GM23338 (cell line): ENCODE results near the gene TOMM20L. TPM values are rescaled to one million over a fixed set of nuclear protein-coding genes. Genes with fewer than 3 reads are reported as not detected.

Experiments
- ATAC-seq: fragments of 200-7000 bp; cut with Tn5 transposase; 3 replicates; pipeline ENCODE4 v1.9.1; 2020
- DNase-seq: peaks from one replicate; pipeline ENCODE4 v3.0.0-alpha.2; 2015; ENCODE audit warnings: low spot score
- H2AFZ ChIP-seq: fragments of 200-600 bp; sonication (generic); 2 replicates; pipeline ENCODE4 v1.8.0; 2016; ENCODE audit warnings: antibody characterized with exemption, mild to moderate bottlenecking, moderate library complexity
- H3F3A ChIP-seq: fragments of 200-600 bp; sonication (generic); replicated peaks from 2 replicates; pipeline ENCODE4 v1.8.0; 2017; ENCODE audit warnings: antibody characterized with exemption, mixed run types, low read depth
- H3K27ac ChIP-seq: fragments of 200-600 bp; sonication (generic); 2 replicates; pipeline ENCODE4 v1.6.1; 2016; ENCODE audit warnings: low read depth
- H3K27me3 ChIP-seq: fragments of 200-600 bp; sonication (generic); 2 replicates; pipeline ENCODE4 v1.8.0; 2016; ENCODE audit warnings: mild to moderate bottlenecking, mixed run types, moderate library complexity; ENCODE audit not compliant: insufficient read depth
- H3K36me3 ChIP-seq: fragments of 200-600 bp; sonication (generic); 2 replicates; pipeline ENCODE4 v1.8.0; 2016; ENCODE audit warnings: mild to moderate bottlenecking; ENCODE audit not compliant: insufficient read depth
- H3K4me1 ChIP-seq: fragments of 200-600 bp; sonication (generic); 2 replicates; pipeline ENCODE4 v1.8.0; 2016; ENCODE audit warnings: mild to moderate bottlenecking, moderate library complexity; ENCODE audit not compliant: insufficient read depth
- H3K4me2 ChIP-seq: fragments of 200-600 bp; sonication (generic); 2 replicates; pipeline ENCODE4 v1.7.1; 2017; ENCODE audit warnings: mixed run types
- H3K4me3 ChIP-seq: fragments of 200-600 bp; sonication (generic); 2 replicates; pipeline ENCODE4 v1.6.1; 2016; ENCODE audit warnings: mixed run types
- H3K79me2 ChIP-seq: fragments of 200-600 bp; sonication (generic); replicated peaks from 2 replicates; pipeline ENCODE4 v1.8.0; 2017; ENCODE audit warnings: mild to moderate bottlenecking; ENCODE audit not compliant: insufficient read depth
- H3K9me2 ChIP-seq: fragments of 200-600 bp; sonication (generic); 2 replicates; pipeline ENCODE4 v1.8.0; 2017; ENCODE audit not compliant: insufficient read depth
- H4K20me1 ChIP-seq: fragments of 200-600 bp; sonication (generic); replicated peaks from 2 replicates; pipeline ENCODE4 v1.8.0; 2017; ENCODE audit warnings: mild to moderate bottlenecking; ENCODE audit not compliant: insufficient read depth
- H3K27ac Mint-ChIP-seq: 2 replicates; pipeline ENCODE4 v1.8.0; 2020; ENCODE audit warnings: inconsistent platforms, mild to moderate bottlenecking, moderate library complexity, mixed read lengths
- H3K27me3 Mint-ChIP-seq: 3 replicates; pipeline ENCODE4 v1.8.0; 2022; ENCODE audit warnings: low read depth, mild to moderate bottlenecking, moderate library complexity, mixed read lengths, inconsistent platforms; ENCODE audit not compliant: insufficient read depth, poor library complexity
- H3K36me3 Mint-ChIP-seq: 3 replicates; pipeline ENCODE4 v1.8.0; 2021; ENCODE audit warnings: low read depth, mild to moderate bottlenecking, inconsistent platforms, moderate library complexity, mixed read lengths
- H3K4me1 Mint-ChIP-seq: 3 replicates; pipeline ENCODE4 v1.8.0; 2020; ENCODE audit warnings: mild to moderate bottlenecking, inconsistent platforms, mixed read lengths
- H3K4me3 Mint-ChIP-seq: 3 replicates; pipeline ENCODE4 v1.8.0; 2021; ENCODE audit warnings: moderate library complexity, mild to moderate bottlenecking, inconsistent platforms, mixed read lengths
- H3K9me3 Mint-ChIP-seq: 3 replicates; pipeline ENCODE4 v1.8.0; 2020; ENCODE audit warnings: moderate library complexity, mild to moderate bottlenecking, inconsistent platforms, mixed read lengths
- CREB1 ChIP-seq: fragments of 250-450 bp; sonication (Bioruptor Pico); IDR thresholded peaks from 2 replicates; pipeline ENCODE4 v1.5.0; 2020; ENCODE audit warnings: low read depth, mild to moderate bottlenecking, moderate library complexity
- ETS1 ChIP-seq: IDR thresholded peaks from 2 replicates; pipeline ENCODE4 v1.6.1; 2016; ENCODE audit warnings: antibody characterized with exemption
- EZH2 ChIP-seq: fragments of 200-600 bp; sonication (generic); IDR thresholded peaks from one replicate; pipeline ENCODE4 v1.8.0; 2017; ENCODE audit warnings: antibody characterized with exemption, mild to moderate bottlenecking, low read depth; ENCODE audit not compliant: unreplicated experiment
- EZH2phosphoT487 ChIP-seq: fragments of 200-600 bp; sonication (generic); IDR thresholded peaks from one replicate; pipeline ENCODE4 v1.8.1; 2018; ENCODE audit warnings: antibody characterized with exemption; ENCODE audit not compliant: unreplicated experiment
- JUNB ChIP-seq: IDR thresholded peaks from one replicate; pipeline ENCODE4 v1.6.1; 2016; ENCODE audit warnings: antibody characterized with exemption; ENCODE audit not compliant: unreplicated experiment
- NANOG ChIP-seq: IDR thresholded peaks from 2 replicates; pipeline ENCODE4 v1.6.1; 2016; ENCODE audit warnings: antibody characterized with exemption, borderline replicate concordance
- POLR2AphosphoS5 ChIP-seq: IDR thresholded peaks from 2 replicates; pipeline ENCODE4 v1.6.1; 2016; ENCODE audit warnings: antibody characterized with exemption, low read depth
- STAT1 ChIP-seq: IDR thresholded peaks from one replicate; pipeline ENCODE4 v1.6.1; 2016; ENCODE audit warnings: antibody characterized with exemption; ENCODE audit not compliant: unreplicated experiment
- ZNF114 ChIP-seq: fragments of 250-450 bp; sonication (Bioruptor Pico); IDR thresholded peaks from 2 replicates; pipeline ENCODE4 v1.5.0; 2020; ENCODE audit warnings: mild to moderate bottlenecking, moderate library complexity
- ZNF331 ChIP-seq: fragments of 250-450 bp; sonication (Bioruptor Pico); IDR thresholded peaks from 2 replicates; pipeline ENCODE4 v1.5.0; 2020; ENCODE audit warnings: low read depth, mild to moderate bottlenecking, moderate library complexity
- polyA plus RNA-seq: library from polyadenylated mRNA; unstranded; fragments of >200 nt; fragmentation: Nextera tagmentation; extraction: Ambion mirVana; gene quantifications from 2 replicates; pipeline ENCODE4 v1.2.1, GENCODE V29; 2016
- total RNA-seq: library from RNA; depleted of rRNA; stranded (reverse); fragments of >200 nt; shearing (Covaris generic); gene quantifications from 2 replicates; pipeline ENCODE4 v1.2.3, GENCODE V29; 2014
- TF ChIP-seq, protein P1 (sequence below): IDR thresholded peaks from one replicate; pipeline ENCODE4 v1.6.1; 2018; ENCODE audit warnings: antibody characterized with exemption; ENCODE audit not compliant: unreplicated experiment
- TF ChIP-seq, protein P2 (sequence below), 2 experiments: fragments of 200-600 bp in 1 of 2; sonication (generic) in 1 of 2; conservative IDR thresholded peaks; 2 replicates each; pipeline versions ENCODE4 v1.5.1 to v1.6.1; 2016 to 2017; ENCODE audit warnings: antibody characterized with exemption in 2 of 2, low read depth in 2 of 2, mild to moderate bottlenecking in 2 of 2, moderate library complexity in 1 of 2
- TF ChIP-seq, protein P3 (sequence below): fragments of 250-450 bp; sonication (Bioruptor Pico); IDR thresholded peaks from 2 replicates; pipeline ENCODE4 v1.5.0; 2020; ENCODE audit warnings: mild to moderate bottlenecking, moderate library complexity

TOMM20L gene
- total and polyA plus RNA-seq, 2 experiments from 2014 or later, result not detected

- Histone ChIP-seq H2AFZ (no peak overlapping the region), H3K4me3 (no peak overlapping the region), H3K4me1 (no peaks in the 10 kb centered on the region), H3K4me2 (no peak overlapping the region), H3K27ac (0 out of 2 replicates have a peak overlapping the region, but pooled peaks have one; percentile 34), H3F3A (no peaks in the 10 kb centered on the region), H3K9me2 (no peaks in the 10 kb centered on the region), H3K27me3 (no peaks in the 10 kb centered on the region), H4K20me1 (no peaks in the 10 kb centered on the region; the same call in 1 of the 2 replicates), H3K79me2 (no peaks in the 10 kb centered on the region), H3K36me3 (peaks cover 11% of the 10 kb centered on the region; the same call in 1 of the 2 replicates)
- Mint-ChIP-seq H3K27me3 (no peaks in the 10 kb centered on the region), H3K27ac (no peak overlapping the region), H3K9me3 (no peaks in the 10 kb centered on the region), H3K4me3 (no peak overlapping the region), H3K36me3 (peaks cover 30% of the 10 kb centered on the region), H3K4me1 (no peaks in the 10 kb centered on the region)
- no peak for ATAC-seq
- no peak for TF ChIP-seq ZNF114
- TF ChIP-seq, protein P1, sequence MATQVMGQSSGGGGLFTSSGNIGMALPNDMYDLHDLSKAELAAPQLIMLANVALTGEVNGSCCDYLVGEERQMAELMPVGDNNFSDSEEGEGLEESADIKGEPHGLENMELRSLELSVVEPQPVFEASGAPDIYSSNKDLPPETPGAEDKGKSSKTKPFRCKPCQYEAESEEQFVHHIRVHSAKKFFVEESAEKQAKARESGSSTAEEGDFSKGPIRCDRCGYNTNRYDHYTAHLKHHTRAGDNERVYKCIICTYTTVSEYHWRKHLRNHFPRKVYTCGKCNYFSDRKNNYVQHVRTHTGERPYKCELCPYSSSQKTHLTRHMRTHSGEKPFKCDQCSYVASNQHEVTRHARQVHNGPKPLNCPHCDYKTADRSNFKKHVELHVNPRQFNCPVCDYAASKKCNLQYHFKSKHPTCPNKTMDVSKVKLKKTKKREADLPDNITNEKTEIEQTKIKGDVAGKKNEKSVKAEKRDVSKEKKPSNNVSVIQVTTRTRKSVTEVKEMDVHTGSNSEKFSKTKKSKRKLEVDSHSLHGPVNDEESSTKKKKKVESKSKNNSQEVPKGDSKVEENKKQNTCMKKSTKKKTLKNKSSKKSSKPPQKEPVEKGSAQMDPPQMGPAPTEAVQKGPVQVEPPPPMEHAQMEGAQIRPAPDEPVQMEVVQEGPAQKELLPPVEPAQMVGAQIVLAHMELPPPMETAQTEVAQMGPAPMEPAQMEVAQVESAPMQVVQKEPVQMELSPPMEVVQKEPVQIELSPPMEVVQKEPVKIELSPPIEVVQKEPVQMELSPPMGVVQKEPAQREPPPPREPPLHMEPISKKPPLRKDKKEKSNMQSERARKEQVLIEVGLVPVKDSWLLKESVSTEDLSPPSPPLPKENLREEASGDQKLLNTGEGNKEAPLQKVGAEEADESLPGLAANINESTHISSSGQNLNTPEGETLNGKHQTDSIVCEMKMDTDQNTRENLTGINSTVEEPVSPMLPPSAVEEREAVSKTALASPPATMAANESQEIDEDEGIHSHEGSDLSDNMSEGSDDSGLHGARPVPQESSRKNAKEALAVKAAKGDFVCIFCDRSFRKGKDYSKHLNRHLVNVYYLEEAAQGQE, result no peak
- no peak for TF ChIP-seq STAT1
- TF ChIP-seq JUNB, result no peak
- TF ChIP-seq NANOG, result no peak
- TF ChIP-seq, protein P2, sequence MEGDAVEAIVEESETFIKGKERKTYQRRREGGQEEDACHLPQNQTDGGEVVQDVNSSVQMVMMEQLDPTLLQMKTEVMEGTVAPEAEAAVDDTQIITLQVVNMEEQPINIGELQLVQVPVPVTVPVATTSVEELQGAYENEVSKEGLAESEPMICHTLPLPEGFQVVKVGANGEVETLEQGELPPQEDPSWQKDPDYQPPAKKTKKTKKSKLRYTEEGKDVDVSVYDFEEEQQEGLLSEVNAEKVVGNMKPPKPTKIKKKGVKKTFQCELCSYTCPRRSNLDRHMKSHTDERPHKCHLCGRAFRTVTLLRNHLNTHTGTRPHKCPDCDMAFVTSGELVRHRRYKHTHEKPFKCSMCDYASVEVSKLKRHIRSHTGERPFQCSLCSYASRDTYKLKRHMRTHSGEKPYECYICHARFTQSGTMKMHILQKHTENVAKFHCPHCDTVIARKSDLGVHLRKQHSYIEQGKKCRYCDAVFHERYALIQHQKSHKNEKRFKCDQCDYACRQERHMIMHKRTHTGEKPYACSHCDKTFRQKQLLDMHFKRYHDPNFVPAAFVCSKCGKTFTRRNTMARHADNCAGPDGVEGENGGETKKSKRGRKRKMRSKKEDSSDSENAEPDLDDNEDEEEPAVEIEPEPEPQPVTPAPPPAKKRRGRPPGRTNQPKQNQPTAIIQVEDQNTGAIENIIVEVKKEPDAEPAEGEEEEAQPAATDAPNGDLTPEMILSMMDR (conservative IDR thresholded peaks at IDR 0.05; ENCODE audit: low read depth in 2 of 2), result no peak
- TF ChIP-seq EZH2, result no peak
- no peak for TF ChIP-seq ETS1
- no peak for TF ChIP-seq EZH2phosphoT487
- TF ChIP-seq, protein P3, sequence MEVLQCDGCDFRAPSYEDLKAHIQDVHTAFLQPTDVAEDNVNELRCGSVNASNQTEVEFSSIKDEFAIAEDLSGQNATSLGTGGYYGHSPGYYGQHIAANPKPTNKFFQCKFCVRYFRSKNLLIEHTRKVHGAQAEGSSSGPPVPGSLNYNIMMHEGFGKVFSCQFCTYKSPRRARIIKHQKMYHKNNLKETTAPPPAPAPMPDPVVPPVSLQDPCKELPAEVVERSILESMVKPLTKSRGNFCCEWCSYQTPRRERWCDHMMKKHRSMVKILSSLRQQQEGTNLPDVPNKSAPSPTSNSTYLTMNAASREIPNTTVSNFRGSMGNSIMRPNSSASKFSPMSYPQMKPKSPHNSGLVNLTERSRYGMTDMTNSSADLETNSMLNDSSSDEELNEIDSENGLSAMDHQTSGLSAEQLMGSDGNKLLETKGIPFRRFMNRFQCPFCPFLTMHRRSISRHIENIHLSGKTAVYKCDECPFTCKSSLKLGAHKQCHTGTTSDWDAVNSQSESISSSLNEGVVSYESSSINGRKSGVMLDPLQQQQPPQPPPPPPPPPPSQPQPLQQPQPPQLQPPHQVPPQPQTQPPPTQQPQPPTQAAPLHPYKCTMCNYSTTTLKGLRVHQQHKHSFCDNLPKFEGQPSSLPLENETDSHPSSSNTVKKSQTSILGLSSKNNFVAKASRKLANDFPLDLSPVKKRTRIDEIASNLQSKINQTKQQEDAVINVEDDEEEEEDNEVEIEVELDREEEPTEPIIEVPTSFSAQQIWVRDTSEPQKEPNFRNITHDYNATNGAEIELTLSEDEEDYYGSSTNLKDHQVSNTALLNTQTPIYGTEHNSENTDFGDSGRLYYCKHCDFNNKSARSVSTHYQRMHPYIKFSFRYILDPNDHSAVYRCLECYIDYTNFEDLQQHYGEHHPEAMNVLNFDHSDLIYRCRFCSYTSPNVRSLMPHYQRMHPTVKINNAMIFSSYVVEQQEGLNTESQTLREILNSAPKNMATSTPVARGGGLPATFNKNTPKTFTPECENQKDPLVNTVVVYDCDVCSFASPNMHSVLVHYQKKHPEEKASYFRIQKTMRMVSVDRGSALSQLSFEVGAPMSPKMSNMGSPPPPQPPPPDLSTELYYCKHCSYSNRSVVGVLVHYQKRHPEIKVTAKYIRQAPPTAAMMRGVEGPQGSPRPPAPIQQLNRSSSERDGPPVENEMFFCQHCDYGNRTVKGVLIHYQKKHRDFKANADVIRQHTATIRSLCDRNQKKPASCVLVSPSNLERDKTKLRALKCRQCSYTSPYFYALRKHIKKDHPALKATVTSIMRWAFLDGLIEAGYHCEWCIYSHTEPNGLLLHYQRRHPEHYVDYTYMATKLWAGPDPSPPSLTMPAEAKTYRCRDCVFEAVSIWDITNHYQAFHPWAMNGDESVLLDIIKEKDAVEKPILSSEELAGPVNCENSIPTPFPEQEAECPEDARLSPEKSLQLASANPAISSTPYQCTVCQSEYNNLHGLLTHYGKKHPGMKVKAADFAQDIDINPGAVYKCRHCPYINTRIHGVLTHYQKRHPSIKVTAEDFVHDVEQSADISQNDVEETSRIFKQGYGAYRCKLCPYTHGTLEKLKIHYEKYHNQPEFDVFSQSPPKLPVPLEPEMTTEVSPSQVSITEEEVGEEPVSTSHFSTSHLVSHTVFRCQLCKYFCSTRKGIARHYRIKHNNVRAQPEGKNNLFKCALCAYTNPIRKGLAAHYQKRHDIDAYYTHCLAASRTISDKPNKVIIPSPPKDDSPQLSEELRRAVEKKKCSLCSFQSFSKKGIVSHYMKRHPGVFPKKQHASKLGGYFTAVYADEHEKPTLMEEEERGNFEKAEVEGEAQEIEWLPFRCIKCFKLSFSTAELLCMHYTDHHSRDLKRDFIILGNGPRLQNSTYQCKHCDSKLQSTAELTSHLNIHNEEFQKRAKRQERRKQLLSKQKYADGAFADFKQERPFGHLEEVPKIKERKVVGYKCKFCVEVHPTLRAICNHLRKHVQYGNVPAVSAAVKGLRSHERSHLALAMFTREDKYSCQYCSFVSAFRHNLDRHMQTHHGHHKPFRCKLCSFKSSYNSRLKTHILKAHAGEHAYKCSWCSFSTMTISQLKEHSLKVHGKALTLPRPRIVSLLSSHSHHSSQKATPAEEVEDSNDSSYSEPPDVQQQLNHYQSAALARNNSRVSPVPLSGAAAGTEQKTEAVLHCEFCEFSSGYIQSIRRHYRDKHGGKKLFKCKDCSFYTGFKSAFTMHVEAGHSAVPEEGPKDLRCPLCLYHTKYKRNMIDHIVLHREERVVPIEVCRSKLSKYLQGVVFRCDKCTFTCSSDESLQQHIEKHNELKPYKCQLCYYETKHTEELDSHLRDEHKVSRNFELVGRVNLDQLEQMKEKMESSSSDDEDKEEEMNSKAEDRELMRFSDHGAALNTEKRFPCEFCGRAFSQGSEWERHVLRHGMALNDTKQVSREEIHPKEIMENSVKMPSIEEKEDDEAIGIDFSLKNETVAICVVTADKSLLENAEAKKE, result no peak
- TF ChIP-seq POLR2AphosphoS5, result no peak
- TF ChIP-seq ZNF331 (CRISPR knock-in tag), result no peak
- TF ChIP-seq CREB1, result no peak
- DNase-seq, result no peak
Observed at GRCh38 chr14:58356268-58356667, 39.5 kb upstream of the TOMM20L start.
